Activated CD4-positive, alpha-beta T cell treated with anti-CD3 and anti-CD28 coated beads for 4 hours (primary cell): Measurements from ENCODE around the gene WDR17.

Experiments
- DNase-seq, 2 donors: peaks; one replicate each; pipeline ENCODE4 v3.0.0-alpha.2; 2020

Gene WDR17

GRCh38 chr4:176099314-176099713 lies 33.7 kb downstream of the WDR17 start:
- DNase-seq, result no peak

- no peak for DNase-seq
These were observed 36.9 kb downstream of the WDR17 start for GRCh38 chr4:176102414-176103063.

GRCh38 chr4:176107695-176108094 lies 42.1 kb downstream of the WDR17 start:
- DNase-seq, result no peak

- DNase-seq, result no peak
These were observed 58.2 kb downstream of the WDR17 start for GRCh38 chr4:176123710-176124407.

GRCh38 chr4:176125063-176125462 lies 59.4 kb downstream of the WDR17 start:
- no peak for DNase-seq

- DNase-seq, result no peak
These were observed 69.0 kb downstream of the WDR17 start for GRCh38 chr4:176134670-176135069.

GRCh38 chr4:176137631-176138030 lies 72.0 kb downstream of the WDR17 start:
- no peak for DNase-seq

GRCh38 chr4:176139518-176139917 lies 73.9 kb downstream of the WDR17 start:
- no peak for DNase-seq

GRCh38 chr4:176142253-176142652 lies 76.6 kb downstream of the WDR17 start:
- DNase-seq, result no peak

- no peak for DNase-seq
These were observed 84.2 kb downstream of the WDR17 start for GRCh38 chr4:176149680-176150355.

GRCh38 chr4:176150356-176150682 lies 84.7 kb downstream of the WDR17 start:
- DNase-seq, result no peak

GRCh38 chr4:176150704-176151103 lies 85.1 kb downstream of the WDR17 start:
- DNase-seq, result no peak

GRCh38 chr4:176153124-176153523 lies 87.5 kb downstream of the WDR17 start:
- no peak for DNase-seq

- no peak for DNase-seq
These were observed 91.0 kb downstream of the WDR17 start for GRCh38 chr4:176156656-176157055.

- no peak for DNase-seq
These were observed 97.4 kb downstream of the WDR17 start for GRCh38 chr4:176163041-176163440.

- DNase-seq, result no peak
These were observed 119.4 kb downstream of the WDR17 start for GRCh38 chr4:176185051-176185450.

- no peak for DNase-seq
These were observed 120.4 kb downstream of the WDR17 start for GRCh38 chr4:176186067-176186466.

- DNase-seq, result no peak
These were observed 121.2 kb downstream of the WDR17 start for GRCh38 chr4:176186671-176187395.

- DNase-seq, result no peak
These were observed 122.0 kb downstream of the WDR17 start for GRCh38 chr4:176187624-176188023.

- no peak for DNase-seq
These were observed 123.0 kb downstream of the WDR17 start for GRCh38 chr4:176188654-176189053.

GRCh38 chr4:176189891-176190795 lies 124.5 kb downstream of the WDR17 start:
- DNase-seq, result no peak

- DNase-seq, result no peak
These were observed 126.3 kb downstream of the WDR17 start for GRCh38 chr4:176191974-176192373.

GRCh38 chr4:176193126-176193525 lies 127.5 kb downstream of the WDR17 start:
- DNase-seq, result no peak
